HS-27A (cell line): ENCODE measurements around the gene VEGFC.

Source experiments
- DNase-seq: peaks from one replicate; pipeline ENCODE4 v3.0.0-alpha.2; 2012; ENCODE audit warnings: low read depth, missing footprints

The VEGFC gene

GRCh38 chr4:176761872-176762271 lies 30.9 kb downstream of the VEGFC start:
- DNase-seq: no peak

GRCh38 chr4:176760471-176760870 lies 32.3 kb downstream of the VEGFC start:
- DNase-seq: no peak

- no peak for DNase-seq
Observed at GRCh38 chr4:176758731-176759130, 34.0 kb downstream of the VEGFC start.

GRCh38 chr4:176758323-176758722 lies 34.4 kb downstream of the VEGFC start:
- DNase-seq: no peak

- DNase-seq: no peak
Observed at GRCh38 chr4:176755613-176756012, 37.1 kb downstream of the VEGFC start.

- no peak for DNase-seq
Observed at GRCh38 chr4:176755001-176755400, 37.7 kb downstream of the VEGFC start.

GRCh38 chr4:176753049-176753448 lies 39.7 kb downstream of the VEGFC start:
- peak; percentile 58 for DNase-seq

GRCh38 chr4:176752191-176752749 lies 40.5 kb downstream of the VEGFC start:
- DNase-seq: no peak

GRCh38 chr4:176751061-176751460 lies 41.7 kb downstream of the VEGFC start:
- DNase-seq: no peak

GRCh38 chr4:176746846-176747245 lies 45.9 kb downstream of the VEGFC start:
- DNase-seq: no peak

GRCh38 chr4:176745902-176746301 lies 46.8 kb downstream of the VEGFC start:
- no peak for DNase-seq

- DNase-seq: no peak
Observed at GRCh38 chr4:176744091-176744490, 48.6 kb downstream of the VEGFC start.

- DNase-seq: no peak
Observed at GRCh38 chr4:176742211-176742610, 50.5 kb downstream of the VEGFC start.

GRCh38 chr4:176741253-176741652 lies 51.5 kb downstream of the VEGFC start:
- DNase-seq: no peak

GRCh38 chr4:176735300-176735699 lies 57.4 kb downstream of the VEGFC start:
- DNase-seq: peak; percentile 26

- DNase-seq: no peak
Observed at GRCh38 chr4:176734461-176734860, 58.3 kb downstream of the VEGFC start.

GRCh38 chr4:176729489-176729888 lies 63.2 kb downstream of the VEGFC start:
- no peak for DNase-seq

- no peak for DNase-seq
Observed at GRCh38 chr4:176726803-176727202, 65.9 kb downstream of the VEGFC start.

GRCh38 chr4:176721459-176721858 lies 71.3 kb downstream of the VEGFC start:
- no peak for DNase-seq

GRCh38 chr4:176718881-176719280 lies 73.8 kb downstream of the VEGFC start:
- DNase-seq: no peak

- no peak for DNase-seq
Observed at GRCh38 chr4:176717237-176717636, 75.5 kb downstream of the VEGFC start.

- DNase-seq: no peak
Observed at GRCh38 chr4:176709417-176709816, 83.3 kb downstream of the VEGFC start.

GRCh38 chr4:176708771-176709311 lies 83.9 kb downstream of the VEGFC start:
- no peak for DNase-seq

- DNase-seq: no peak
Observed at GRCh38 chr4:176690716-176691115, 102.0 kb downstream of the VEGFC start.
